SK-N-SH (cell line): ENCODE data around the gene GRIN2A. TPM values are rescaled to one million over a fixed set of nuclear protein-coding genes. Genes with fewer than 3 reads are reported as not detected.

Experiments used
- CTCF ChIA-PET: fragments of 300-600, 350-600 bp; formaldehyde crosslinking; extraction: SDS; loops from one replicate; lab custom pipeline; 2021; lab: Yijun Ruan, JAX
- POLR2A ChIA-PET: fragments of 350-600 bp; sonication (Branson Sonifier 250); formaldehyde crosslinking; extraction: SDS; loops from one replicate; lab custom pipeline; 2020; ENCODE audit warnings: antibody characterized with exemption, inconsistent platforms; lab: Yijun Ruan, JAX
- DNase-seq: peaks from one replicate; pipeline ENCODE4 v3.0.0; 2012
- H2AFZ ChIP-seq: fragments of 200-600 bp; sonication (generic); 2 replicates; pipeline ENCODE4 v1.8.1; 2016; ENCODE audit warnings: antibody characterized with exemption, mild to moderate bottlenecking, low read depth
- H3F3A ChIP-seq: fragments of 200-600 bp; sonication (generic); replicated peaks from 2 replicates; pipeline ENCODE3; 2016; ENCODE audit warnings: antibody characterized with exemption, mild to moderate bottlenecking; ENCODE audit not compliant: insufficient read depth
- H3K27ac ChIP-seq, 2 experiments: fragments of 200-500 bp in 1 of 2; fragments of 200-600 bp in 1 of 2; sonication (Bioruptor generic) in 1 of 2; sonication (generic), shearing (Covaris generic) in 1 of 2; 2 replicates each; pipeline versions ENCODE4 v1.5.1 to v1.6.1; 2014 to 2016; ENCODE audit warnings: low read depth in 2 of 2, inconsistent platforms in 1 of 2, low read length in 1 of 2, mild to moderate bottlenecking in 1 of 2, mixed read lengths in 1 of 2
- H3K27me3 ChIP-seq: fragments of 200-600 bp; sonication (generic), shearing (Covaris generic); 2 replicates; pipeline ENCODE4 v1.6.1; 2016; ENCODE audit warnings: mixed run types; ENCODE audit not compliant: insufficient read depth
- H3K36me3 ChIP-seq, 2 experiments: fragments of 200-500 bp in 1 of 2; fragments of 200-600 bp in 1 of 2; sonication (Bioruptor generic) in 1 of 2; sonication (generic) in 1 of 2; replicated peaks in 1 of 2; 2 replicates each; pipeline versions ENCODE3 to v1.5.1; 2014 to 2016; ENCODE audit warnings: low read length in 1 of 2, mild to moderate bottlenecking in 1 of 2; ENCODE audit not compliant: insufficient read depth in 2 of 2, control insufficient read depth in 1 of 2
- H3K4me1 ChIP-seq, 2 experiments: fragments of 200-500 bp in 1 of 2; fragments of 200-600 bp in 1 of 2; sonication (Bioruptor generic) in 1 of 2; sonication (generic), shearing (Covaris generic) in 1 of 2; 2 replicates each; pipeline versions ENCODE4 v1.5.1 to v1.6.1; 2014 to 2016; ENCODE audit warnings: low read depth in 1 of 2, low read length in 1 of 2, mixed run types in 1 of 2; ENCODE audit not compliant: insufficient read depth in 2 of 2, control insufficient read depth in 1 of 2
- H3K4me2 ChIP-seq: fragments of 200-600 bp; sonication (generic), shearing (Covaris generic); 2 replicates; pipeline ENCODE4 v1.6.1; 2017; ENCODE audit warnings: mixed run types
- H3K4me3 ChIP-seq, 2 experiments: fragments of 200-500 bp in 1 of 2; fragments of 200-600 bp in 1 of 2; sonication (Bioruptor generic) in 1 of 2; sonication (generic), shearing (Covaris generic) in 1 of 2; 2 replicates each; pipeline versions ENCODE4 v1.5.1 to v1.8.1; 2014 to 2016; ENCODE audit warnings: low read depth in 2 of 2, inconsistent platforms in 1 of 2, low read length in 1 of 2, mild to moderate bottlenecking in 1 of 2, mixed read lengths in 1 of 2, moderate library complexity in 1 of 2
- H3K79me2 ChIP-seq: fragments of 200-600 bp; sonication (generic); 2 replicates; pipeline ENCODE4 v1.8.1; 2017; ENCODE audit warnings: mild to moderate bottlenecking; ENCODE audit not compliant: insufficient read depth
- H3K9ac ChIP-seq: fragments of 200-600 bp; sonication (generic); 2 replicates; pipeline ENCODE4 v1.6.1; 2017; ENCODE audit warnings: mixed run types
- H3K9me2 ChIP-seq: fragments of 200-600 bp; sonication (generic); 2 replicates; pipeline ENCODE4 v1.6.1; 2017; ENCODE audit warnings: mixed run types
- H3K9me3 ChIP-seq: fragments of 200-600 bp; sonication (generic); 2 replicates; pipeline ENCODE4 v1.6.1; 2017; ENCODE audit warnings: mixed run types, mild to moderate bottlenecking, moderate library complexity
- H4K20me1 ChIP-seq: fragments of 200-600 bp; sonication (generic); 2 replicates; pipeline ENCODE4 v1.6.1; 2017; ENCODE audit warnings: mild to moderate bottlenecking, mixed run types; ENCODE audit not compliant: insufficient read depth
- CTCF ChIP-seq: fragments of 200-600 bp; sonication (generic); IDR thresholded peaks from 2 replicates; pipeline ENCODE4 v1.6.1; 2017; ENCODE audit warnings: antibody characterized with exemption, mild to moderate bottlenecking, moderate library complexity
- ELF1 ChIP-seq: IDR thresholded peaks from 2 replicates; pipeline ENCODE4 v1.4.0; 2012
- EZH2phosphoT487 ChIP-seq: fragments of 200-600 bp; sonication (generic); IDR thresholded peaks from 2 replicates; pipeline ENCODE4 v1.6.1; 2017; ENCODE audit warnings: low read depth, mixed run types, mild to moderate bottlenecking, antibody characterized with exemption, moderate library complexity, borderline replicate concordance
- FOXJ3 ChIP-seq: sonication (generic); formaldehyde crosslinking; IDR thresholded peaks from 2 replicates; pipeline ENCODE4 v1.5.1; 2020; ENCODE audit warnings: mild to moderate bottlenecking, missing genetic modification reagents
- GABPA ChIP-seq: IDR thresholded peaks from 2 replicates; pipeline ENCODE4 v1.4.0; 2012; ENCODE audit warnings: low read depth, mild to moderate bottlenecking
- GATA2 ChIP-seq: sonication (generic); formaldehyde crosslinking; IDR thresholded peaks from 2 replicates; pipeline ENCODE4 v1.5.0; 2020; ENCODE audit warnings: mild to moderate bottlenecking, missing genetic modification reagents
- MEF2A ChIP-seq: IDR thresholded peaks from 2 replicates; pipeline ENCODE4 v1.4.0; 2012; ENCODE audit warnings: low read depth, borderline replicate concordance
- PBX3 ChIP-seq: IDR thresholded peaks from 2 replicates; pipeline ENCODE4; 2012
- POLR2AphosphoS5 ChIP-seq: IDR thresholded peaks from 2 replicates; pipeline ENCODE4 v1.6.1; 2012; ENCODE audit warnings: low read depth, low read length
- RXRA ChIP-seq: IDR thresholded peaks from 2 replicates; pipeline ENCODE4 v1.4.0; 2012; ENCODE audit warnings: low read depth, mild to moderate bottlenecking, borderline replicate concordance
- SIN3A ChIP-seq: IDR thresholded peaks from 2 replicates; pipeline ENCODE4 v1.6.1; 2012; ENCODE audit warnings: low read depth, mild to moderate bottlenecking, low read length, moderate library complexity, borderline replicate concordance
- USF2 ChIP-seq: fragments of 150-350 bp; IDR thresholded peaks from 2 replicates; pipeline ENCODE4 v1.6.1; 2017; ENCODE audit warnings: antibody characterized with exemption, low read length, low read depth, borderline replicate concordance
- YY1 ChIP-seq: IDR thresholded peaks from 2 replicates; pipeline ENCODE4 v1.4.0; 2012; ENCODE audit warnings: low read depth, mild to moderate bottlenecking
- ZBTB33 ChIP-seq: IDR thresholded peaks from 2 replicates; pipeline ENCODE4 v1.4.0; 2012; ENCODE audit warnings: low read depth, borderline replicate concordance
- WGBS: methylation state at CpG from one replicate; pipeline ENCODE4 v1.1.6; 2017; ENCODE audit warnings: low lambda C conversion rate; 5-methylcytosine and 5-hydroxymethylcytosine counted together
- polyA plus RNA-seq, 3 experiments: library from polyadenylated mRNA; depleted of rRNA; stranded (reverse); fragments of >200 nt; gene quantifications; 2 replicates each; pipeline ENCODE4 v1.2.3, GENCODE V29; 2012
- TF ChIP-seq, protein P1 (sequence below): fragments of 150-350 bp; IDR thresholded peaks from 2 replicates; pipeline ENCODE4 v1.6.1; 2016; ENCODE audit warnings: mild to moderate bottlenecking, low read depth, low read length
- TF ChIP-seq, protein P2 (sequence below): IDR thresholded peaks from 2 replicates; pipeline ENCODE4 v1.4.0; 2012; ENCODE audit warnings: low read depth

The GRIN2A gene
- polyA plus RNA-seq, 1 of the 3 experiments (the other 2 are of a cell fraction): not detected

GRCh38 chr16:9826656-9827055, 355.6 kb downstream of the GRIN2A start (continued):
- TF ChIP-seq MEF2A (no peak), PBX3 (no peak), ELF1 (no peak), SIN3A (no peak), YY1 (no peak)

DNA sequence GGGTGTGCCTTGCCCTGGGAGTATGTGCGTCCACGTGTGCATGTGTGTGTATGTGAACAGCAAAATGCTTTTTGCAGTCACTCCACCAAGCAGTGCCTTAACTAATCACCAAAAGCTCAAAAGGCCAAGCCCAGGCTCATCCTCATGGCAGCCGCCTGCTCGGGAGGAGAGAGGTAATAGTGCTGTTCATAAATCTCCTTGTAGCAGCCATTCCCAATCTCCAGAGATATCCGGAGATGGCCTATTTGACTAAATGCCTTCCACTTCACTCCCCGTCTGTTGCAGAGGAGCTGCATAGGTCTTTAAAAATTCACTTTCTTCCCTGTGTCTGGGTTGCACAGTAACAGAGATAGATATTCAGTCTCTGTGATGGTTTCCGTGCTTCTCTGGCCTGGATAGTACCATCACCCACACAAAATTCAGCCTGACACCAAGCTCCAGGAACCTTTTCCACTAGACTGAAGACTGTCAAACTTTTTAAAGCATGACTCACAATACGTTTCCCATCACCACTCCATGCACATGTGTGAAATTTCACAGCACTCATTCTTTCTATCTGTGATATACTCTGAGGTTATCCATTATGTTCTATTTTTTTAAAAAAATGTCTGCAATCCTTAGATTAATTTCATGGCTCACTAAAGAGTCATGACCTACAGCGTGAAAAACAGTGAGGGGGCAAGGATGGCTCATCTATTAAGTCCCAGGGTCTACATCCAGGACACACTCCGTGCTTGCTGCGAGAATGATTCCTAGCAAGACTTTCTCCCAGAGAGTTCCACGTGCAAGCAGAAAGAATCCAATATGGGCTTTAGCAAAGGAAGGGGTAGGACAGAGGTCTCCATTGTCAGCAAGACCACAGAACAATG, 357.8 kb downstream of the GRIN2A start:
- ChIA-PET CTCF (no interaction called here), POLR2A (no interaction called here)
- Histone ChIP-seq H3K27ac (no peak overlapping the region), H3K4me3 (no peak overlapping the region), H4K20me1 (no peaks in the 10 kb centered on the region), H2AFZ (no peak overlapping the region), H3K36me3 (no peaks in the 10 kb centered on the region), H3K4me1 (no peaks in the 10 kb centered on the region), H3K9ac (no peak overlapping the region), H3K27me3 (no peaks in the 10 kb centered on the region), H3K9me3 (no peaks in the 10 kb centered on the region), H3K4me2 (no peak overlapping the region), H3K79me2 (no peaks in the 10 kb centered on the region), H3F3A (no peaks in the 10 kb centered on the region), H3K9me2 (no peaks in the 10 kb centered on the region)
- WGBS: 32% methylated on average over 12 of the region's 12 CpGs
- TF ChIP-seq POLR2AphosphoS5: no peak
- TF ChIP-seq RXRA: no peak
- TF ChIP-seq EZH2phosphoT487: no peak
- TF ChIP-seq GATA2: no peak
- DNase-seq: no peak

GRCh38 chr16:9823510-9823909, 358.7 kb downstream of the GRIN2A start:
- H3F3A ChIP-seq: no peaks in the 10 kb centered on the region
- no peaks in the 10 kb centered on the region for H3K79me2 ChIP-seq
- no peaks in the 10 kb centered on the region for H3K36me3 ChIP-seq
- H4K20me1 ChIP-seq: no peaks in the 10 kb centered on the region
- no peaks in the 10 kb centered on the region for H3K9me2 ChIP-seq
- CTCF ChIA-PET: no interaction called here
- DNase-seq: no peak
- WGBS: 52% methylated on average over 3 of the region's 3 CpGs
- H3K4me2 ChIP-seq: no peak overlapping the region
- POLR2A ChIA-PET: no interaction called here
- no peaks in the 10 kb centered on the region for H3K9me3 ChIP-seq
- H2AFZ ChIP-seq: no peak overlapping the region
- no peak overlapping the region for H3K27ac ChIP-seq
- H3K9ac ChIP-seq: no peak overlapping the region
- H3K4me3 ChIP-seq: no peak overlapping the region
- H3K27me3 ChIP-seq: no peaks in the 10 kb centered on the region
- H3K4me1 ChIP-seq: no peaks in the 10 kb centered on the region
- TF ChIP-seq, protein P1, sequence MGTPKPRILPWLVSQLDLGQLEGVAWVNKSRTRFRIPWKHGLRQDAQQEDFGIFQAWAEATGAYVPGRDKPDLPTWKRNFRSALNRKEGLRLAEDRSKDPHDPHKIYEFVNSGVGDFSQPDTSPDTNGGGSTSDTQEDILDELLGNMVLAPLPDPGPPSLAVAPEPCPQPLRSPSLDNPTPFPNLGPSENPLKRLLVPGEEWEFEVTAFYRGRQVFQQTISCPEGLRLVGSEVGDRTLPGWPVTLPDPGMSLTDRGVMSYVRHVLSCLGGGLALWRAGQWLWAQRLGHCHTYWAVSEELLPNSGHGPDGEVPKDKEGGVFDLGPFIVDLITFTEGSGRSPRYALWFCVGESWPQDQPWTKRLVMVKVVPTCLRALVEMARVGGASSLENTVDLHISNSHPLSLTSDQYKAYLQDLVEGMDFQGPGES: no peak
- no peak for TF ChIP-seq CTCF
- TF ChIP-seq ZBTB33: no peak
- no peak for TF ChIP-seq GABPA
- TF ChIP-seq, protein P2, sequence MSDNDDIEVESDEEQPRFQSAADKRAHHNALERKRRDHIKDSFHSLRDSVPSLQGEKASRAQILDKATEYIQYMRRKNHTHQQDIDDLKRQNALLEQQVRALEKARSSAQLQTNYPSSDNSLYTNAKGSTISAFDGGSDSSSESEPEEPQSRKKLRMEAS: no peak
- no peak for TF ChIP-seq USF2
- TF ChIP-seq FOXJ3: no peak
